GM06990 (cell line): ENCODE measurements around the gene ESPNL.

Experiments used
- DNase-seq: peaks from one replicate; pipeline ENCODE4 v3.0.0-alpha.2; 2011; ENCODE audit not compliant: insufficient read length; ENCODE audit errors: extremely low read depth
- H3K27me3 ChIP-seq: replicated peaks from 2 replicates; pipeline ENCODE4 v1.6.0; 2011; ENCODE audit warnings: low read length; ENCODE audit not compliant: control insufficient read depth, insufficient read depth
- H3K36me3 ChIP-seq: 2 replicates; pipeline ENCODE4 v1.5.1; 2011; ENCODE audit warnings: low read length; ENCODE audit not compliant: control insufficient read depth, insufficient read depth
- H3K4me3 ChIP-seq: replicated peaks from 2 replicates; pipeline ENCODE4 v1.5.1; 2011; ENCODE audit warnings: low read depth, mild to moderate bottlenecking, control low read depth, low read length
- TF ChIP-seq, protein P1 (sequence below): IDR thresholded peaks from 2 replicates; pipeline ENCODE4 v1.5.1; 2011; ENCODE audit warnings: low read length, control low read depth, mild to moderate bottlenecking, inconsistent platforms; ENCODE audit not compliant: insufficient read depth, poor library complexity, severe bottlenecking

The ESPNL gene

GRCh38 chr2:238128534-238129001 is 28.4 kb downstream of the ESPNL start:
- Histone ChIP-seq H3K36me3 (no peaks in the 10 kb centered on the region; the same call in 1 of the 2 replicates), H3K4me3 (no peak overlapping the region), H3K27me3 (no peaks in the 10 kb centered on the region)
- no peak for DNase-seq
- TF ChIP-seq, protein P1, sequence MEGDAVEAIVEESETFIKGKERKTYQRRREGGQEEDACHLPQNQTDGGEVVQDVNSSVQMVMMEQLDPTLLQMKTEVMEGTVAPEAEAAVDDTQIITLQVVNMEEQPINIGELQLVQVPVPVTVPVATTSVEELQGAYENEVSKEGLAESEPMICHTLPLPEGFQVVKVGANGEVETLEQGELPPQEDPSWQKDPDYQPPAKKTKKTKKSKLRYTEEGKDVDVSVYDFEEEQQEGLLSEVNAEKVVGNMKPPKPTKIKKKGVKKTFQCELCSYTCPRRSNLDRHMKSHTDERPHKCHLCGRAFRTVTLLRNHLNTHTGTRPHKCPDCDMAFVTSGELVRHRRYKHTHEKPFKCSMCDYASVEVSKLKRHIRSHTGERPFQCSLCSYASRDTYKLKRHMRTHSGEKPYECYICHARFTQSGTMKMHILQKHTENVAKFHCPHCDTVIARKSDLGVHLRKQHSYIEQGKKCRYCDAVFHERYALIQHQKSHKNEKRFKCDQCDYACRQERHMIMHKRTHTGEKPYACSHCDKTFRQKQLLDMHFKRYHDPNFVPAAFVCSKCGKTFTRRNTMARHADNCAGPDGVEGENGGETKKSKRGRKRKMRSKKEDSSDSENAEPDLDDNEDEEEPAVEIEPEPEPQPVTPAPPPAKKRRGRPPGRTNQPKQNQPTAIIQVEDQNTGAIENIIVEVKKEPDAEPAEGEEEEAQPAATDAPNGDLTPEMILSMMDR: no peak

DNA sequence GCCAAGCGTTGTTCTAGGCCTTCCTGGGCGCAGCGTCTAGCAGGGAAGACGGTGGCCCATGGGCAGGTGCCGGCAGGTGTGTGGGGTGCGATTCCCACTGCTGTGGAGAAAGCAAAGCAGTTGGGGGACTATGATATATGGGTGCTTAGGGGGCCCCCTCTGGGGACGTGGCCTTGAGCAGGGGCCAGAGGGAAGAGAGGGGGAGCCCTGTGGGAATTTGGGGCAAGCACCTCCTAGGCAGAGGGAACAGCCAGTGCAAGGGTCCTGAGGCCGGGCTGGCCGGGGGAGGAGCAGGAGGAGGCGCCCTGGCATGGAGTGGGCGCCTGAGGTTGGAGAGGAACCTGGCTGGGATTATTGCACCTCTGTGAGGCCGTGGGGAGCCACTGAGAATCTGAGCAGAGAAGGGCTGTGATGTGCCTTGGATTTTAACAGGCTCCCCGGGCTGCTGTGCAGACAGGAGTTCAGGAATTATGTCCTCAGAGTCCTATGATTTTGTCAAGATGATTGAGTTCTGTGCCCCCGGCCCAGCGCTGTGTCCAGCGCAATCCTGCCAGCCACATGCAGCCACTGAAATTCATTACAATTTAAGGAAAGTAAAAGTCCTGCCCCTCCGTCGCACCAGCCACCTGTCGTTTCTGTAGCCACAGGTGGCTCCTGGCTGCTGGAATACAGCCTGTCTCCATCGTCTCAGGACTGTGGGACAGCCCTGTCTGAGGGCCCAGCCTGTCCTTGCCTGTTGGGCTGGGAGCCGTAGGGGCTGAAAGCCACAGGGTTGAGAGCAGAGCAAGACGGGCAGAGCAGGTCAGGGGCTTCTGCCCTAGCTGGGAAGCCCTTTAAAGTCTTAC is 29.2 kb downstream of the ESPNL start:
- TF ChIP-seq, protein P1: no peak
- DNase-seq: no peak
- Histone ChIP-seq H3K36me3 (no peaks in the 10 kb centered on the region; the same call in 1 of the 2 replicates), H3K27me3 (no peaks in the 10 kb centered on the region), H3K4me3 (no peak overlapping the region)

GRCh38 chr2:238130111-238130695 is 30.1 kb downstream of the ESPNL start:
- no peak for DNase-seq
- Histone ChIP-seq H3K4me3 (no peak overlapping the region), H3K27me3 (no peaks in the 10 kb centered on the region), H3K36me3 (no peaks in the 10 kb centered on the region; the same call in 1 of the 2 replicates)
- TF ChIP-seq, protein P1: no peak

DNA sequence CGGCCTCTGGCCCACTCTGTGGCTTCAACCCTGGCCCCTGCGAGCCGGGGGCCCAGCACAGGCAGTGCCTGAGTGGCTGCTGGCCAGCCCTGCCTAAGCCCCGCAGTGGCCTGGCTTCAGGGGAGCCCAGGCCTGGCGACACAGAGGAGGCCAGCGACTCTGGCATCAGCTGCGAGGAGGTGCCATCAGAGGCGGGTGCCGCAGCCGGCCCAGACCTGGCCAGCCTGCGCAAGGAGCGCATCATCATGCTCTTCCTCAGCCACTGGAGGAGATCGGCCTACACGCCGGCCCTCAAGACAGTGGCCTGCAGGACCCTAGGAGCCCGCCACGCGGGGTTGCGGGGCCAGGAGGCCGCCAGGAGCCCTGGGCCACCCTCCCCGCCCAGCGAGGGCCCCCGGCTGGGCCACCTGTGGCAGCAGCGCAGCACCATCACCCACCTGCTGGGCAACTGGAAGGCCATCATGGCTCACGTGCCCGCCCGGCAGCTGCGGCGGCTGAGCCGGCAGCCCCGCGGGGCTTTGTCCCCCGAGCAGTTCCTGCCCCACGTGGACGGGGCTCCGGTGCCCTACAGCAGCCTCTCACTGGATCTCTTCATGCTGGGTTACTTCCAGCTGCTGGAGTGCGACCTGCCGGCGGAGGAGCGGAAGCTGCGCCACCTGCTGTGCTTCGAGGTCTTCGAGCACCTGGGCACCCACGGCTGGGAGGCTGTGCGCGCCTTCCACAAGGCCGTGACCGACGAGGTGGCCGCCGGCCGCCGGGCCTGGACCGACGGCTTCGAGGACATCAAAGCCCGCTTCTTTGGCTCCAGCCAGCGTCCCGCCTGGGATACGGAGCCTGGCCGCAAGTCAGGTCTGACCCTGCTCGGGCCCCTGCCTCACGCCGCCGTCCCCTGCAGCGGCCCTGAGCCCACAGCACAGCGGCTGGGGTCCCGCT is 30.8 kb downstream of the ESPNL start:
- H3K36me3 ChIP-seq: no peaks in the 10 kb centered on the region; the same call in 1 of the 2 replicates
- no peak overlapping the region for H3K4me3 ChIP-seq
- TF ChIP-seq, protein P1: no peak
- no peak for DNase-seq
- H3K27me3 ChIP-seq: no peaks in the 10 kb centered on the region

GRCh38 chr2:238131761-238132462 is 31.8 kb downstream of the ESPNL start:
- Histone ChIP-seq H3K36me3 (no peaks in the 10 kb centered on the region; the same call in 1 of the 2 replicates), H3K4me3 (no peak overlapping the region), H3K27me3 (no peaks in the 10 kb centered on the region)
- TF ChIP-seq, protein P1: no peak
- no peak for DNase-seq
